ENCODE data around the gene SH2D3C. TPM values are rescaled to one million over a fixed set of nuclear protein-coding genes. Genes with fewer than 3 reads are reported as not detected.
A peak's percentile ranks its signal among the peaks of the same experiment; 100 is the strongest.

SH2D3C gene
- total and polyA plus RNA-seq, 9 of the 15 experiments (the other 6 are each of a cell fraction or from before 2014, with no cell fraction given): 0.03 to 1.2 (median 0.22) TPM; not detected in 1

DNA sequence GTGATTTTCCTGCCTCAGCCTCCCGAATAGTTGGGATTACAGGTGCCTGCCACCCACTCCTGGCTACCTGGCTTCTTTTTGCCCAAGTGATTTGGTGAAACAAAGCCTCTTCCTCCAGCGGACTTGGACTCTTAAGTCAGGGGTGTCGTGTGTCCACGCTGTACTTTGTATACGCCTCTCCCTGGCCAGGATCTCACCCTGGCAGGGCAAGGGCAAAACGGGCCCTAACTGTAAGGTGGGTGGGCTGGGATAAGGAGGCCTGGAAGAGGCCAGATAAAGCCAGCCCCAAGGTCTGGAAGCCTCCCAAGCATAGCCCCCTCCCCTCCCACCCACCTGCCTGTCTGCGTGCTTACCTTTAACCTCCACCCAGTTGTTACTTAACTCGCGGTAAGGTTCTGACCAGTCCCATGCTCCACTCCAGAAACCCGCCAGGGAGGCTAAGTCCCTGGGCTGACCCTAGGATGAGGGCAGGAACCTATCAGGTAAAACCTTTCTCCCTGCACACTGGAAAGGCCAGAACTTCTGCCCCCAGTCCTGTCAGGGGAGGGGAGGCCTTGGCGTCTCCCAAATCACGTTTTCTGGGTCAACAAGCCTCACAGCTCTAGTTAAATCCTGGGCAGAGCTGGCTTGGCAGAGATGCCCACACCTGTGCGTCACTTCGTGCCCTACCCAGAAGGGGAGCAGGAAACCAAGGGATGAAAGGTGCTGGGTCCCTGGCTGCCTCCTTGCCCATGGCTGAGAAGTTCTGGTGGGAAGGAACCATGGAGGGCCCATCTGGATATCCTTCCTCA is 15.7 kb upstream of the SH2D3C start (continued):
- TF ChIP-seq POLR2B (IDR thresholded peaks at IDR 0.05; ENCODE audit: low read depth, partially characterized antibody) (peak; percentile 39), CBFA2T3 (IDR thresholded peaks at IDR 0.05) (peak; percentile 49), CHD4 (IDR thresholded peaks at IDR 0.05; ENCODE audit: insufficient read depth, insufficient replicate concordance, low read depth, low read length, poor library complexity, severe bottlenecking) (no peak), KDM5B (IDR thresholded peaks at IDR 0.05; ENCODE audit: insufficient replicate concordance, low read depth, low read length) (peak; percentile 38), SMAD3 (CRISPR knock-in tag; conservative IDR thresholded peaks at IDR 0.05) (no peak), XRCC4 (IDR thresholded peaks at IDR 0.05; ENCODE audit: extremely low read depth, insufficient read depth, insufficient read length) (no peak), MCM7 (IDR thresholded peaks at IDR 0.05) (no peak), POLR2G (IDR thresholded peaks at IDR 0.05; ENCODE audit: low read depth, low read length) (peak; percentile 39; the same call in 1 of the 2 replicates), ZNF583 (CRISPR knock-in tag; IDR thresholded peaks at IDR 0.05) (no peak), FOXA1 (IDR thresholded peaks at IDR 0.05; ENCODE audit: borderline replicate concordance) (no peak), SMARCC2 (IDR thresholded peaks at IDR 0.05; ENCODE audit: low read depth) (no peak), TAL1 (IDR thresholded peaks at IDR 0.05) (no peak; the same call in 1 of the 2 replicates), KAT7 (CRISPR knock-in tag; IDR thresholded peaks at IDR 0.05; ENCODE audit: borderline replicate concordance) (no peak), SUPT5H (IDR thresholded peaks at IDR 0.05) (peak; percentile 51), RBFOX2 (IDR thresholded peaks at IDR 0.05; ENCODE audit: low read depth, low read length) (peak; percentile 38; the same call in 1 of the 2 replicates)
- TF ChIP-seq, protein P1, sequence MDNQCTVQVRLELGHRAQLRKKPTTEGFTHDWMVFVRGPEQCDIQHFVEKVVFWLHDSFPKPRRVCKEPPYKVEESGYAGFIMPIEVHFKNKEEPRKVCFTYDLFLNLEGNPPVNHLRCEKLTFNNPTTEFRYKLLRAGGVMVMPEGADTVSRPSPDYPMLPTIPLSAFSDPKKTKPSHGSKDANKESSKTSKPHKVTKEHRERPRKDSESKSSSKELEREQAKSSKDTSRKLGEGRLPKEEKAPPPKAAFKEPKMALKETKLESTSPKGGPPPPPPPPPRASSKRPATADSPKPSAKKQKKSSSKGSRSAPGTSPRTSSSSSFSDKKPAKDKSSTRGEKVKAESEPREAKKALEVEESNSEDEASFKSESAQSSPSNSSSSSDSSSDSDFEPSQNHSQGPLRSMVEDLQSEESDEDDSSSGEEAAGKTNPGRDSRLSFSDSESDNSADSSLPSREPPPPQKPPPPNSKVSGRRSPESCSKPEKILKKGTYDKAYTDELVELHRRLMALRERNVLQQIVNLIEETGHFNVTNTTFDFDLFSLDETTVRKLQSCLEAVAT (IDR thresholded peaks at IDR 0.05): no peak

Data from K562 (cell line).